Trophoblast cell (in vitro differentiated cells and primary cell): ENCODE data around the gene RNF157.
A peak's percentile ranks its signal among the peaks of the same experiment; 100 is the strongest.

Experiments
- DNase-seq, 2 donors: peaks; one replicate each; pipeline ENCODE4 v3.0.0-alpha.2; 2016
- H2AFZ ChIP-seq: 2 replicates; pipeline ENCODE4 v1.6.1; 2013; ENCODE audit warnings: low read length, moderate library complexity, mild to moderate bottlenecking; ENCODE audit not compliant: insufficient read depth, poor library complexity
- H2AK5ac ChIP-seq: 2 replicates; pipeline ENCODE4 v1.6.1; 2013; ENCODE audit warnings: mild to moderate bottlenecking, low read length
- H2BK120ac ChIP-seq: 2 replicates; pipeline ENCODE4 v1.6.1; 2013; ENCODE audit warnings: low read length, mild to moderate bottlenecking, moderate library complexity; ENCODE audit not compliant: insufficient read depth, poor library complexity
- H2BK12ac ChIP-seq: 2 replicates; pipeline ENCODE4 v1.6.1; 2013; ENCODE audit warnings: mild to moderate bottlenecking, low read length, moderate library complexity
- H2BK5ac ChIP-seq: 2 replicates; pipeline ENCODE4 v1.6.1; 2013; ENCODE audit warnings: low read length, low read depth, moderate library complexity, mild to moderate bottlenecking; ENCODE audit not compliant: poor library complexity
- H3K14ac ChIP-seq: 2 replicates; pipeline ENCODE4 v1.6.1; 2013; ENCODE audit warnings: mild to moderate bottlenecking, low read length
- H3K18ac ChIP-seq: 2 replicates; pipeline ENCODE4 v1.6.1; 2013; ENCODE audit warnings: mild to moderate bottlenecking, low read length
- H3K23ac ChIP-seq: 2 replicates; pipeline ENCODE4 v1.6.1; 2013; ENCODE audit warnings: low read length
- H3K27ac ChIP-seq: 2 replicates; pipeline ENCODE4 v1.5.1; 2013; ENCODE audit warnings: low read depth, mild to moderate bottlenecking, inconsistent platforms, low read length, moderate library complexity
- H3K27me3 ChIP-seq: 2 replicates; pipeline ENCODE4 v1.6.1; 2013; ENCODE audit warnings: inconsistent platforms, mild to moderate bottlenecking, low read length, moderate library complexity; ENCODE audit not compliant: insufficient read depth
- H3K36me3 ChIP-seq, 2 experiments: 1 replicate in 1 of 2; 2 replicates in 1 of 2; pipeline ENCODE4 v1.6.1; 2013; ENCODE audit warnings: low read length in 2 of 2, mild to moderate bottlenecking in 2 of 2, moderate library complexity in 1 of 2; ENCODE audit not compliant: insufficient read depth in 2 of 2, control insufficient read depth in 1 of 2
- H3K4ac ChIP-seq: 2 replicates; pipeline ENCODE4 v1.6.1; 2013; ENCODE audit warnings: low read depth, mild to moderate bottlenecking, low read length, moderate library complexity
- H3K4me1 ChIP-seq, 2 experiments: 1 replicate in 1 of 2; 2 replicates in 1 of 2; pipeline ENCODE4 v1.6.1; 2013; ENCODE audit warnings: low read length in 2 of 2, mild to moderate bottlenecking in 2 of 2, moderate library complexity in 1 of 2; ENCODE audit not compliant: insufficient read depth in 2 of 2, control insufficient read depth in 1 of 2
- H3K4me2 ChIP-seq: 2 replicates; pipeline ENCODE4 v1.6.1; 2013; ENCODE audit warnings: inconsistent platforms, mild to moderate bottlenecking, low read length, moderate library complexity
- H3K4me3 ChIP-seq: 2 replicates; pipeline ENCODE4 v1.5.1; 2013; ENCODE audit warnings: mild to moderate bottlenecking, low read depth, low read length, inconsistent platforms
- H3K79me1 ChIP-seq: one replicate; pipeline ENCODE4 v1.6.1; 2013; ENCODE audit warnings: low read length
- H3K79me2 ChIP-seq: 2 replicates; pipeline ENCODE4 v1.6.1; 2013; ENCODE audit warnings: low read length, mild to moderate bottlenecking; ENCODE audit not compliant: control insufficient read depth, insufficient read depth, poor library complexity
- H3K9ac ChIP-seq: 2 replicates; pipeline ENCODE4 v1.6.1; 2013; ENCODE audit warnings: mild to moderate bottlenecking, low read length
- H3K9me3 ChIP-seq: 2 replicates; pipeline ENCODE4 v1.6.1; 2013; ENCODE audit warnings: low read depth, mild to moderate bottlenecking, control low read depth, inconsistent platforms, low read length; ENCODE audit not compliant: insufficient read depth
- H4K12ac ChIP-seq: 2 replicates; pipeline ENCODE4 v1.6.1; 2013; ENCODE audit warnings: low read depth, mild to moderate bottlenecking, low read length, moderate library complexity
- H4K8ac ChIP-seq: 2 replicates; pipeline ENCODE4 v1.6.1; 2013; ENCODE audit warnings: low read depth, mild to moderate bottlenecking, low read length, moderate library complexity
- H4K91ac ChIP-seq: one replicate; pipeline ENCODE4 v1.6.1; 2013; ENCODE audit warnings: low read depth, mild to moderate bottlenecking, low read length, moderate library complexity
- WGBS: extraction: QIAGEN DNeasy Blood & Tissue Kit; methylation state at CpG from one replicate; pipeline ENCODE4 v1.1.7; 2013; ENCODE audit warnings: missing lambda C conversion rate; ENCODE audit not compliant: insufficient read length, insufficient coverage; ENCODE audit errors: extremely low coverage; 5-methylcytosine and 5-hydroxymethylcytosine counted together

RNF157 gene

DNA sequence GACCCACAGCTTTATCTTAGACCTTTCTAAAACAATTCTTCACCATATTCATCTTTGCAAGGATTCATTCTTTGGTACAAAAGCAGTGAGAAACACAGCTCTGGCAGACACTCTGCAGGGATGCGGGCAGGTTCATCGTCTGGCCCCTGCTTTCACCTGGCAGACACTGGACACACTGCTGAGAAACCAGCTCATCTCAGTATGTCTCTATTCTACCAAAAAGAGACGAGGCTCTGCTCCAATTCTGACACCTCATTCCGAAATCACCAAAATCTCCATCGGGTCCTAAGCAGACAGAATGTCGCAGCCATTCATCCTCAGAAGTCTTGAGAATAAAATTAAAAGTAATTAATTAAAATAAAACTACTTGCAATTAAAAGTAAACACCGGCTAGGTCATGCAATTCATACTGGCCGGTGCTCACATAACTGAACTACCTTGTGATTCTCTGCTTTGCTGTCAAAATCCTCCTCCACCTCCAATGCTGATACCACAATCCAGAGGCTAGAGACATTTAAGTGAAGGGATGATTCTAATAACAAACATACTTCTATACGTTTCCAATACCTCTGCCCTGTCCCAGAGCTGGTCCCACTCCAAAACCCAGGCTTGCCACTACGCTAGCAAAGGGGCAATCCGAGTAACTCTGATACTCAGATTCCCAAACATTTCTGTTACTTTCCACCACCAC, 1.3 kb downstream of the RNF157 start:
- Histone ChIP-seq H3K79me1 (no peaks in the 10 kb centered on the region), H3K14ac (no peak overlapping the region), H4K8ac (no peak overlapping the region), H4K91ac (no peak overlapping the region), H4K12ac (no peak overlapping the region), H2AK5ac (no peak overlapping the region), H3K27ac (no peak overlapping the region), H3K9ac (no peak overlapping the region), H3K9me3 (no peaks in the 10 kb centered on the region), H3K4me3 (no peak overlapping the region), H3K18ac (no peak overlapping the region), H2BK12ac (no peak overlapping the region), H2AFZ (no peak overlapping the region), H3K79me2 (no peaks in the 10 kb centered on the region), H2BK120ac (no peak overlapping the region), H3K27me3 (peaks cover 13% of the 10 kb centered on the region), H3K36me3 (no peaks in the 10 kb centered on the region), H3K4ac (no peak overlapping the region), H3K23ac (no peak overlapping the region), H2BK5ac (no peak overlapping the region), H3K4me2 (no peak overlapping the region), H3K4me1 (peaks cover 4 to 7% of the 10 kb centered on the region in 2 experiments)
- WGBS, result no CpG with 5 or more reads among the region's 11 CpGs
- no peak for DNase-seq

DNA sequence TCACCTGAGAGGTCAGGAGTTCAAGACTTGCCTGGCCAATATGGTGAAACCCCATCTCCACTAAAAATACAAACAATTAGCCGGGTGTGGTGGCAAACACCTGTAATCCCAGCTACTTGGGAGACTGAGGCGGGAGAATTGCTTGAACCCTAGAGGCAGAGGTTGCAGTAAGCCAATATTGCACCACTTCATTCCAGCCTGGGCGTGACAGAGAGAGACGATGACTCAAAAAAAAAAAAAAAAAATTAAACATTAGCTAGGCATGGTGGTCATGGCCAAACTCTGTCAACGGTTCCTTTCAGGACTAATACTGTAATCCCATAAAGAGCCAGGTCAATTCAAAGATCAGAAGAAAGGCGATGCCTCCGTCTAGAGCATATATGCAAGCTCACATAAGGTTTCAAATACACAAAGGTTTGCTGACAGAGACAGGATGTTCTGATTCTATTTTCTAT, 2.4 kb downstream of the RNF157 start:
- peak in 1 of 2 donors; percentile 61 for DNase-seq
- H2BK12ac ChIP-seq, result no peak overlapping the region
- H3K9ac ChIP-seq, result no peak overlapping the region
- H3K14ac ChIP-seq, result no peak overlapping the region
- no peak overlapping the region for H3K4me2 ChIP-seq
- H3K79me2 ChIP-seq, result no peaks in the 10 kb centered on the region
- no peak overlapping the region for H2AK5ac ChIP-seq
- H3K36me3 ChIP-seq, result no peaks in the 10 kb centered on the region
- H3K4ac ChIP-seq, result no peak overlapping the region
- no peak overlapping the region for H2BK5ac ChIP-seq
- H4K91ac ChIP-seq, result no peak overlapping the region
- no peak overlapping the region for H2BK120ac ChIP-seq
- H3K27ac ChIP-seq, result no peak overlapping the region
- no peak overlapping the region for H4K12ac ChIP-seq
- no peaks in the 10 kb centered on the region for H3K9me3 ChIP-seq
- no peaks in the 10 kb centered on the region for H3K79me1 ChIP-seq
- H3K18ac ChIP-seq, result no peak overlapping the region
- H3K27me3 ChIP-seq, result peaks cover 13% of the 10 kb centered on the region
- no CpG with 5 or more reads among the region's 7 CpGs for WGBS
- no peak overlapping the region for H3K23ac ChIP-seq
- H4K8ac ChIP-seq, result no peak overlapping the region
- H2AFZ ChIP-seq, result no peak overlapping the region
- peaks cover 4 to 7% of the 10 kb centered on the region in 2 experiments for H3K4me1 ChIP-seq
- H3K4me3 ChIP-seq, result no peak overlapping the region

DNA sequence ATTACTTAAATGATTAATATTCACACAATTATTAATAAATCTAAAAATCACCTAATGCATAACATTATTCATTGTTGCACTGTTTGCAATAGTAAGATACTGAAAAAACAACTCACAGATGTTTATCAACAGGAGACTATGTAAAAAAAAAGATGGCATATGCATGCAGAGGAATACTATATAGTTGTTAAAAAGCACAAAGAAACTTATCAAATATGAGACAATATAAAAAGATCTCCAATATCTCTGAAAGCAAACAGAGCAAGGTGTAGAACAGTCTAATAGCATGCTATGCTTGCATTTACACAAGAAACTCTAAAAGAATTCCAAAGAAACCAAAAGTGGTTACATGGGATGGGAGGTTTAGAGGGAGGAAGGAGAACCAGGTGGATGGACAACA, 3.7 kb downstream of the RNF157 start:
- Histone ChIP-seq H3K4me3 (no peak overlapping the region), H3K36me3 (no peaks in the 10 kb centered on the region), H3K4ac (no peak overlapping the region), H4K91ac (no peak overlapping the region), H2BK120ac (no peak overlapping the region), H3K9ac (no peak overlapping the region), H3K9me3 (no peaks in the 10 kb centered on the region), H3K79me1 (no peaks in the 10 kb centered on the region), H3K27ac (no peak overlapping the region), H3K18ac (no peak overlapping the region), H4K8ac (no peak overlapping the region), H2BK5ac (no peak overlapping the region), H3K27me3 (peaks cover 13% of the 10 kb centered on the region), H3K79me2 (no peaks in the 10 kb centered on the region), H2BK12ac (no peak overlapping the region), H3K4me1 (peaks cover 4 to 7% of the 10 kb centered on the region in 2 experiments), H4K12ac (no peak overlapping the region), H2AK5ac (no peak overlapping the region), H3K14ac (no peak overlapping the region), H2AFZ (no peak overlapping the region), H3K23ac (no peak overlapping the region), H3K4me2 (no peak overlapping the region)
- no peak for DNase-seq

DNA sequence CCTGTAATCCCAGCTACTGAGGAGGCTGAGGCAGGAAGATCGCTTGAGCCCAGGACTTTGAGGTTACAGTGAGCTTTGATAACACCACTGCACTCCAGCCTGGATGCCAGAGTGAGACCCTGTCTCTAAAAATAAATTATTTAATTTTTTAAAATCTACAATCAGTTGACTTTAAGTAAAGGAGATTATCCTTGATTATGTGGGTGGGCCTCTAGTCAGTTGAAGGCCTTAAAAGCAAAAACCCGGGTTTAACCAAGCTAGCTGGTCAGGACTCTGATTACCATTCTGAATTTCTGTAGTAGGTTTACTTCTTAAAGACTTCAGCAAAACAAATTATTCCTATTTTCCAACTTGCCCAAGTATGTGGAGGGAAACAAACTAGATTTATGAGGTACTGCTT, 4.4 kb downstream of the RNF157 start:
- H2AK5ac ChIP-seq, result no peak overlapping the region
- no peak overlapping the region for H3K23ac ChIP-seq
- DNase-seq, result no peak
- H3K9ac ChIP-seq, result no peak overlapping the region
- peaks cover 10% of the 10 kb centered on the region for H3K27me3 ChIP-seq
- no CpG with 5 or more reads among the region's 2 CpGs for WGBS
- H2AFZ ChIP-seq, result no peak overlapping the region
- no peak overlapping the region for H3K4me3 ChIP-seq
- H3K9me3 ChIP-seq, result no peaks in the 10 kb centered on the region
- H2BK120ac ChIP-seq, result no peak overlapping the region
- H3K14ac ChIP-seq, result no peak overlapping the region
- H3K4ac ChIP-seq, result no peak overlapping the region
- H3K18ac ChIP-seq, result no peak overlapping the region
- H3K4me1 ChIP-seq, result peaks cover 4 to 6% of the 10 kb centered on the region in 2 experiments
- no peak overlapping the region for H2BK5ac ChIP-seq
- H2BK12ac ChIP-seq, result no peak overlapping the region
- no peak overlapping the region for H3K4me2 ChIP-seq
- H3K36me3 ChIP-seq, result no peaks in the 10 kb centered on the region
- no peak overlapping the region for H3K27ac ChIP-seq
- no peaks in the 10 kb centered on the region for H3K79me1 ChIP-seq
- peak overlapping the region; percentile 6 for H4K91ac ChIP-seq
- H4K12ac ChIP-seq, result no peak overlapping the region
- H3K79me2 ChIP-seq, result no peaks in the 10 kb centered on the region
- no peak overlapping the region for H4K8ac ChIP-seq
